Endometrium (tissue), 2 donors: ENCODE results near the gene PDE4D.
"Not testable (repeated sequence)": the region's sequence is repeated elsewhere in the genome, so short reads cannot be mapped to it uniquely, and the experiment has no call there.

Experiments
- FAIRE-seq: peaks from 2 replicates; lab custom pipeline; 2012; peaks lifted over from hg19 to GRCh38; lab: Jason Lieb, UNC
- donor health status: control.
- donor health status: control.

Gene PDE4D

DNA sequence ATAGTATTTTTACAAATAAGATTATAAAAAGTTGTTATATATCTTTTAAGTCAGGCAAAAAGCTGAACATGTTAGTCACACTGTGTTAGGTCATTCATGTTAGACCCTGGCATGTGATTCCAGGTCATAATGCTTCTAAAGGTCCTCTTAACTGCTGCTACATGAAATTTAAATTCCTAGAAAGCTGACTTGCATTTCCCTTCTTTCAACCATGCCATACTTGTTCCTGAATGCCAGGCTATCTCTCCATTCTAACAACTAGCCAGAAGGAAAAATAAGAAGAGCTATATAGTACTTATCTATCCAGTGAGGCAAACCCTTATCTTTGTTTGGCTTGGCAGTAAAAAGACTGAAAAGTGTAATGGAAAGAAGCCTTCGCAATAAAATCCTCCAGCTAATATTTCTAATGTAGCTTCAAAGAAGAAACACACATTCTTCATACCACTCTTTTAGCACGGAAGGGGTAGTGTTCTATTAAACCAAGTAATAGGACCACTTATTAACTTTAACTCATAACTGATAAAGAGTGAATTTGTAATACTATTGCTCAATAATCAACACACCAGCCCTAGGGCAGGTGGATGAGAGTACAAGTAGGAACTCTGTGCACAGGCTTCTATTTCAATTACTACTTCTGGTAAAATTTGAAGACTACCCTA is 310.2 kb downstream of the PDE4D start:
- FAIRE-seq: no peak

DNA sequence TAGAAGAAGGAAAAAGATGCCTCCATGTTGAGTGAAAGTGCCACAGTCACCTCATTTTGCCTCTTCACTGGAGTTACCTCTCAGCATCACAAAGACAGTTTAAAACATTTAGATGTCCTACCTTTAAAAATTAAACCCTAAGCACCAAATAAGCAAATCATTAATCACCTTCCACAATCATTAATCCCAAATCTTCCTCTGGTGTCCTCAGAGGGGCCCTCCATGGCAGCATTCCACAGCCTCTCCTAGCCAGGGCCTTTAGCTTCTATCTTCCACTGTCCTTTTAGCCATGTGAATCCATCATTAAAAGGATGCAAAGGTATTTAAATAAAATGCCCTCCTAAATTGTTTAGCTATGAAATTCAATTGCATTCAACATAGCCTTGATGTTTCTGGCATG is 310.8 kb downstream of the PDE4D start:
- no peak for FAIRE-seq

DNA sequence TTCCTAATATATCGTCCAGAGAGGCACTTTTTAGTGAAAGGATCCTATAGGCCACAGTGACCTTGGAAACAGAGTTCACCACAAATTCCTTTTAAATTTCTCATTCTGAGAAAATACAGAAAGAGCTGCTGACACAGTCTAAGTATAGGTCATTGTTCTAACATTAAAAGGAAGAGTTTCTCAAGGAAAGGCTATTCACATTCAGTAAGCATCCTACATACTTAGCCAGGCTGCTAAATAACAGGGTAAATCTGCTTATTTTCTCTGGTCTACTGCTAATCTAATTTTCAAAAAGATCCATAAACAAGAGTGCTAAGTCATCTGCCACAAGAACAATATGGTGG is 313.7 kb downstream of the PDE4D start:
- no peak for FAIRE-seq

DNA sequence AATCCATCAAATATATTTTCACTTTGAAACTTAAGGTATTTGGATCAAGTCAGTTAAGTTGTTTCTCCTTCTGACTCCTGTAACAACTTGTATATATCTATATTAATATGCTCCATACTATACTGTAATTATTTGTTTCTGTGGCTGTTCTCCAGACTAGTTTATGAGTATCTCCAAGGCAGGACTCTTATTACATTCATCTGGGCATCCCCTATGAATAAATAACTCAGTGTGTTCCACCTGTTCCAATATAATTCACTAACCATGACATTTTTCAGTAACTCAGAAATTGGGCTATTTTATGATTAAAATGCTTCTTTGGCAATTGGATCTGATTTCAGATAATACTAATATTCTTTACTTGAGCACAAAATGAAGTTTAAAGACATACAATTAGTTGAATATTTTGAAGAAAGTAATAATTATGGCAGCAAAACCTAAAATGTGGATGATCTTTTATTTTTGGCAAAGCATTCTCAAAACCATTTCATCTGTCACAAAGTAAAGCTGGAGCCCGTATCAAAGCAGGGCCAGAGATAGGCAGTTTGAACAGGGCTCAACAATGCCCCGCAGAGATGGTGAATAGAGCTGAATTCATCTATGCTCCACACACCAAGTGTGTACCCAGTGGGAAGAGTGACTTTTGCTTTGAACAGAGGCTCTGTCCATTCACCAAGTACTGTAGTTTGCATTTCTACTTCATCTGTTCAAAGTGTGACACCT is 314.3 kb downstream of the PDE4D start:
- FAIRE-seq: no peak

DNA sequence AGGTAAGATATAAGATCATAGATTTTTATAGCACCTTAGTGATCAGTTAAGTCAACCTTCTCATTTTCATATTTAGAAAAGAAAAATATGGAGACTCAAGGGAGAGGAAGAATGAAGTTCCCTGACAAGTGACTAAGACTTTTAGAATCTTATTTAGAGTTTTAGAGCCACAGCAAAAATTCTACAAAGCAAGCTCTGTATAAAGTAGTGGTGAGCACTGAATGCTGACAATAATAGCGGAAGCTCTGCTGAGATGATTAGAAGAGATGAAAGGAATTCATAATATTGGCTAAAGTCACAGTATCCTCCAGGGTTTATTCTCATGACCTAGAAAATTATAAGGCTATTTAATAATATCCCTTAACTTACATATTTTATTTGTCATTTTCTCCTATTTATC is 316.0 kb downstream of the PDE4D start:
- no peak for FAIRE-seq

DNA sequence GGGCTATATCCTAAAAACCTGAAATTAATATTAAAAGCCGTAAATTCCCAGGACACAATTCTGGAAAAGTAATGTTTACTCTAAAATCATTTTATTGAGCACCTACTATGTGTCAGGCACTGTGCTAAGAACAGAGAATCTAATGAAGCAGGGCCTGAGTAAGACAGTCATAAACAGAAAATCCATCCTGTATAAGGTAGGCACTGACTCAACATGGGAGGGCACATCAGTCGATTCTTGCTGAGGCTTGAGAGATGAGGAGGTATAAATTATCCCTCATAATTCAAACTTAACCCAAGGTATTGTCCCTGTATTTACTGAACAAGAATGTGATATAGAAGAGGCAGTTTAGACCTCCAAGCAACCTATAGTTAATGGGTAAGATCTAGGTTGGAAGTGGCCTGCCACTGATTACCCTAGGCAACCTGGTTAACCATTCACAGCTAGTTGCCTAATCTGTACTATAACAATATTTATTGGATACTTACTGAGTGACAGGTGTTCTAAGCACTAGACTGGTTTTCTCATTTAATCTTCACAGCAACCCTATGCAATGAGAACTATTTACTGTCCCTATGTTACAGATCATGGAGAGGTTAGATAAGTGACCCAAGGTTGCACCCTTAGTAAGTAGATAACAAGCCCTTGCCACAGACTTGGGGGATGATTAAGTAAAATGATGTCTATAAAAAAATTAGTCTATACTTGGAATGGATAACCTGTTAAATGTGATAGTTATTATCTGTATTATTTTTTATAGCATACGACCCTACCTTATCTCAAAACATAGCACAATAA is 317.7 kb downstream of the PDE4D start:
- no peak for FAIRE-seq

DNA sequence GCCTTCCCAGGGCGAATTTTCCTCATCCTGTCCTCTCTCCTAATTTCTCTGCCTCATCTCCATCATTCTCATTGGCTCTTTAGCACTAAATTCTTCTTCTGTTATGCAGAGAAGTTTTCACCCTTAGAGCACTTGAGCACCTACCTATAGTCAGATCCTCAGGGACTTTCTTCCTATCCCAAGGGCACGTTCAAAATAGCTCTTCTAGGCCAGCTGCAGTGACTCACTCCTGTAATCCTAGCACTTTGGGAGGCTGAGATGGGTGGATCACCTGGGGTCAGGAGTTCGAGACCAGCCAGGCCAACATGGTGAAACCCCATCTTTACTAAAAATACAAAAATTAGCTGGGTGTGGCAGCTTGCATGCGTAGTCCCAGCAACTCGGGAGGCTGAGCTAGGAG is 320.0 kb downstream of the PDE4D start:
- FAIRE-seq: not testable (repeated sequence)

DNA sequence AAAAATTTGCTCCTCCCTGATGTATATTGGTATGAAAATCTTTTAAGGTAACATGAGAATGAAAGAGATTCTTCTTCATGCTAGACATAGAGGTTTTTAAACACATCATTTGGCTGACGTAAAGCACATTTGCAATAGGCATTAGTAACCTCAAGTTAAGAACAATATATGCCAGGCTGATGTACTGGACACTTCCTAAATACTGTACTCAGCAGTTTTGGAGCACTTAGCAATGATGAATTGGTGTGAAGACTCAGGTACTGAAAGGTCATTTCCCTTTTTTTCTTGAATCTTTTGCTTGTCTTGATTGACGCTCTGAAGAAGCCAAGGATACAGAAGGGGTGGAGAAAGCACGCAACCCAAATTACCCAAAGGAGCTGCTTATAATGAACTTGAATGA is 322.5 kb downstream of the PDE4D start:
- no peak for FAIRE-seq

DNA sequence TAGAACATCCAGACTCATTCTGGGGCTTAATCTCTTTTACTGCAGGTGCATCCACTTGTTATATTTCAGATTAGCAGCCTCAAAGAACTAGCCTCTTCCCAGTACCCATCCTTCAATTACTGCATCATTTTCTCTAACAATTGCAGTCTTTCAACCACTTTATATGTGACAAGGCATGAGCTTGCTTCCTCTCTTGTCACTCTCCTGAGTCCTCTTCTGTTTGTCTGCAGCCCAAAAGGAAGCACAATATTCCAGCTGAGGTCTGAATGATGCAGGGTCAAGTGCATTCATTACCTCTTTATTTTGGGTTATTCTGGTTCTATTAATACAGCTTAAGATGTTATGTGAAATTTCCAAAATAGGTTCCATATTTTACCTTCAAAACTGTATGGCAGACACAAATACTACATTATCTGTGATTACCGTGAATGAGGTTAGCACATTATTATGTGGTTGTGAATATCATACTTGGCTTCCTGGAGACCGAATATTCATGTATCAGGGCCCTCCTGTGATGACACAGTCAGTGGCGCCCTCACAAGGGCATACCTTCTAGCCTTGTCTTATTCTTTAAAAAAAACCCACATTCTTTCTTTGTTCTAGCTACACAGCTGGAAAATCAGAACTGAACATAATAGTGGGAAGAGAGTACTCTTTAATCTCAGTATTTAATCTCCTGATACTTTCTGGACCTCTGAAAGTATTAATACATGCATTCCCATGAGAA is 323.8 kb downstream of the PDE4D start:
- FAIRE-seq: no peak

DNA sequence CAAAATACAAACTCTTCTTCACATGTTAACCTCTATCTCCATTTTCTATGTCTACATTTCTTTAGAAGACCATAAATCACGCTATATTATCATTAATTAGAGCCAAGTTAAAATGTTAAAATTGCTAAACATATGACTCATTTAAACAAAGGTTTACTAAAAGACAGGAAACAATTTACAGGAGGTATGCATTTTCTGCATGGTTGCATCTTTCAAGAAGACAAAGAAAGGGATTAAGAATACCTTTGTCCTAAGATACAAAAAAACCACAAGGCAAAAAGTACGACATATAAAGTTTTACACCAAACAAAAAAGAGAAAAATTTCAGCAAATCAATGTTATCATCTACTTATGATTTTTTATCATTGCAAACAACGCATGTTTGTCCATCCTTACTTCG is 324.4 kb downstream of the PDE4D start:
- FAIRE-seq: no peak

DNA sequence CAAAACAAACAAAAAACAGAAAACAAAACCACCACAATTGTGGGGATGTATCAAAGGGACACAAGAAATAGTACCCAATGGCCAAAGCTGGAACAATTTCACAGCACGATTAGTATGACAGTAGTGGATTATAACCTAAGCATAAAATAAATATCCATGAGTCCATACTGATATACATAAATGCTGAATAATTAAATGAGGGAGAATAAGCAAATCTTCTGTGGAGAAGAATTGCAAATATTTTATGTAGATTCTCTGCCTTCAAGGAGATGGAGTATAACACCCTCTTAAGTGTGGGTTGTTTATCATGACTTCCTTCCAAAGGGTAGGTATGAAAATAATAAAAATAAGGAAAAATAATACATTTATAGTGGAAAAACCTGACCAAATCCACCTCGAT is 325.4 kb downstream of the PDE4D start:
- no peak for FAIRE-seq

DNA sequence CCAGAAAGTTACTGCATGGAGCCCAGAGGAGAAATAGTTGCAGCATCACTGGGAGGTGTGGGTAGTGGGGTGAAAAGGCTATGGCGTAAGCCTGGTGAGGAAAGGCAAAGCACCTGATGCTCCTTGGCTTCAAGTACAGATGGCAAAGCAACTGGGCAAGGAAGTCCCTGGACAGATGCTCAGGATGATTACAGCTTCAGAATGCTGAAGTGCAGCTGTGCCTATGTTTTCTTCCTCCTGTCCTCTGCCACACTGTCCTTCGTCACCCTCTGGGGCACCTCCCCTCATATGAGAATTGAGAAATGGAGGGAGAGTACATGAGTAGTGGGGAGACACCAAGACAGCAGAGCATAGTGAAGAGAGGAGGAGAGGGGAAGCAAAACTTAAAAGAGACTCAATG is 328.0 kb downstream of the PDE4D start:
- no peak for FAIRE-seq

DNA sequence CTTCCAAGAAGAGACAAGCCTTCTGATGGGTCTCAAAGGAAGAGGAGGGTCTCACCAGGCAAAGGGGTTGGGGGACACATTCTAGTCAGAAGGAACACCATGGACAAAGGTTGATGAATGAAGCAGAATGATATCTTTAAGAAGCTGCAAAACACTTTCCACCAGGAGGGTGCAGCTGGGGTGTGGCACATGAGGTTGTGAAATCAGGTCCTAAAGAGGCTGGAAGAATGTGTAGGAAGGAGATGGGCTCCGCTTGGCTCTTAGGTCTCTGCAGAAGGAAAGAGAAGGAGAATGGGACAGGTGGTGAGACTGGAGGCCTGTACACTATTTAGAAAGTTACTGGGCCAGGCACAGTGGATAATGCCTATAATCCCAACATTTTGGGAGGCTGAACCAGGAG is 328.6 kb downstream of the PDE4D start:
- FAIRE-seq: no peak

DNA sequence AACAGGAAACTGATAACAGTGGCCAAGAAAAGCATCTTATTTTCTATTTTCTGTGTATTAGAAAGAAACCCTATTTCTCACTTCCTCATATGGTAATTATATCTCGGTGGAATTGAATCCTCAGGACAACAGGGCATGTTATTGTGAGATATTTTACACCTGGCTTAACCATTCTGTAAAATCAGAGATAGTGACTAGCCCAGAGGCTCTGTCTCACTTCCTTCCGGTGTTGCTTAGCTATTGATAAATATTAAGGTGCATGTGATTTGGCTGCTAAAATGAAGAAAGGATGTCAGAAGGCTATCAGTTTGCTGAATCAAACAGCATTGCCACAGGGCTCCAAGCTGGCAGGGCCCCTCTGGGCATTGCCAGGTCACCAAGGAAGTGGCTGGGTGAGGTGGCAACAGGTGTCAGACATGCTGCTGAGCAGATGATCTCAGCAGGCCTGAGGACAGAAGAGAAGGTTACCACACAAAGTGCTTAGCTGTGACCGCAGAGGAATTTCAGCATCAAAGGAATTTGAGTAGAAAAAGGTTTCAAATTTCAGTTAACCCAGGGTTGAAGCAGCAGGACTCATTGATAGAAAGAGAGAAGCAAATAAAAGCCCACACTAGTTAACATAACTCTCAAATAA is 330.7 kb downstream of the PDE4D start:
- FAIRE-seq: no peak

DNA sequence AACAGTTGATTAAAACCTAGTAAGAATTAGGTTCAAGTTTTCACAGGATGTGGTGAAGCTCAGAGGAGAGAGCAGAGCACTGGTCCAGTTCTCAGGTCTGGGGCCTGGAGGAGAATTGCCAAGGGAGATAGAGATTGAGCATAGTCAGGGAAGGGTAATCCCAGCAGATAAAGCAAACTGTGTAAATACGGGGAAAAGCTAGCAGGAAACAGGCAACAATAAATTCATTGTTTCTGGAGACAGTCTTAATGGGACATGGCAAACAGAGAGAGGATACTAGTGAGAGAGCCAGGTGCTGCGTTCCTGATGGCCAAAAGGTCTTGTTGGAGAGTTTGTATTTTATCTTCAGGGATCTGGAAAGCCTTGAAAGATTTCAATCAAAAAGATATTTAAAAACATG is 333.0 kb downstream of the PDE4D start:
- FAIRE-seq: no peak

DNA sequence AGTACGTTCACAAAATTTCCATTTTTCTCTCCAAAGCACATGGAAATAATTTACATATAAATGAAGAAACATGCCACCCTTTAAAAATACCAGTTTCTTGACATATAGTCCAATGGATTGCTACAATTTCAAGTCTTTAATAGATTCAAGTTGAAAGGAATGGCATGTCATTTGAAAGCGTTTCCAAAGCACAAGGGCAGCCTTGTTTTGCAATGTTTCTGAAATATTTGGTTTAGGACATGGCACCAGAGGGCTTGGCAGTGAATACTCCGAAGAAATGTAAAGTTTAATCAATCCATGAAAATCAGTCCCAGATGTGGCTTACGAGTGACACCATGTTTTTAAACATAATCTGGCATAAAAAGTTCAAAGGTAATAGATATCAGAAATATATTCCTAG is 333.7 kb downstream of the PDE4D start:
- FAIRE-seq: no peak

DNA sequence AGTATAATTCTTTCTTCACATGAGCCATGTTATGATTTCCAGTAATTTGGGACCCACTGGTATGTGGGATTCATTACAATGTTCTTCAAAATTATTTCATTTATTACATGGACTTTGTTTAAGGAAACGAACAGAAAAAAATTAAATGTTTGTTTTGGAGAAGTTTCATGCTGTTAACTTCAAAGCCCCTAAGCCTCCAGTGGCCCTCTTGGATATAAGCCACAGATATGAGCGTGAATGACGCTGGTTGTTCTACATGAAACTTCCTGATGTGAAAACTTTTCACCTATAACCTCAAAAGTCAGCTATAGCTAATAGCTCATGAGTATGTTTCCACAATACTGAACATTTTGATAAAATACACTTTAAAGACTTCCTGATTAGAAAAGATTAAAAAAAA is 334.2 kb downstream of the PDE4D start:
- FAIRE-seq: no peak

DNA sequence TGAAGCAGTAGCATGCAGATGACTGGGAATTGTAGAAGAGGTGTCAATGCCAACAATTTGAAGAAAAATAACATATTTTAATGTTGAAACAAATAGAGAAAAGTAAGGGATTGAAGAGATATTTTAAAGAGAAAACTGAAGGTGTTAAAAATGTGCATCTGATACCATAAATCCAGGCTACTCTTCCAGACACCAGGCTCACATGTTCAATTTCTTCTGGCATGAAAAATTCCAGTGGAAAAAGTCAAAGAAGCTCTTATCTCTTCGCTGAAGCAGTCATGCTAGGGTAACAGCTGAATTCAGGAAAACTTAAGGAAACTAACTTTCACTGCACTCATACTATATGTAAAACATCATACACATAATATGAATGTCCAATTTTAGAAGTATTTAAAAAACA is 335.0 kb downstream of the PDE4D start:
- no peak for FAIRE-seq

DNA sequence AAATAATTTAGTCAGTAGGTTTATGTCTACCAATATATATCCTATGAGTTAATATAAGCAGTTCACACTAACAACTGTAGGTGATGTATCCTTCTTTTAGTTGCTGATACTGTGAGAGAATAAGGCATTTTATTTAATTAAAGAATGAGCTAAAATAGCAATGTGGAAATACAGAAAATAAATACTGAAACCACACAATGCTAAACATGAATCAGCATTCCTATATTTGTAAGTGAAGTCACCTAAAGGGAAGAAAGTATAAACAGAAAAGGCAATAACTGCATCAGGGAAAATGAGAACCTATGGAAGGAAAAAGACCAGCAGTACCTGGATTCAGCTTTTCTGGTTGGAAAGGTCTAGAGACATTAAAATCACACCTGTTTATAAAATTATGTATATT is 336.0 kb downstream of the PDE4D start:
- no peak for FAIRE-seq

DNA sequence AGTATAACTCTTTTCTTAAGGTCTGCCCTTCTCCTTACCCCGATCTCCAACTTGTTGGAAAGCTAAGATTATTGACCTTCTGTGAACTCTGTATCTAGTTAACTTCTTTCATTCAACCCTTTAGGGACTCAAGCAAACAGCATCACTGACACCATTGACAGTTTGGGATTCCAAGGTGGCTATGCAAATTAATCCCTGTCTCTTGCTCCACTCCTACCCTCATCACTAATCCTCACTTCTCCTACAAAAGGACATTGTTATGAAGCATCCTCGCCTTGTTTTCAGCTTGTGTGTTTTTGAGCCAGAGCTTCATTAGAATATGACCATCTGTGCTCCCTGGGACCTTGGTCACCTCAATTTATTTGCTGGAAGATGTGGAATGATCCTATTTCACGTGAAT is 337.9 kb downstream of the PDE4D start:
- FAIRE-seq: no peak

DNA sequence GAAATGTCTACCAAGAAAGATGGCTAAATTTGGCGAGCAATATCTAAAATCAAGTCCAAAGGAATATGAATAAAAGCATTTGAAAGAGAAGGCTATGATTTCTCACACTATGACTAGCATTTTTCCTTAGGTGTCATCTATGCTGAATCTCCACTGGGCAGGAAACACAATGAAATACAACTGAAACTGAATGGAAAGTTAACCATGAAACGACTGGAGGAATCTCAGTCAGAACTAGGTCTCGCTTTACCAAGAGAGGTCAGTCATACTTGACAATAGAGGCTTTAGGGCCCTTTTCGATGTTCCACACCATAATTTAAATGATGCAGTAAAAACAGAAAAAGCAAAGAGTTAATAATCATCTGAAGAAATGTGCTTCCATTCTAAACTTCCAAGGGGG is 339.0 kb downstream of the PDE4D start:
- no peak for FAIRE-seq

DNA sequence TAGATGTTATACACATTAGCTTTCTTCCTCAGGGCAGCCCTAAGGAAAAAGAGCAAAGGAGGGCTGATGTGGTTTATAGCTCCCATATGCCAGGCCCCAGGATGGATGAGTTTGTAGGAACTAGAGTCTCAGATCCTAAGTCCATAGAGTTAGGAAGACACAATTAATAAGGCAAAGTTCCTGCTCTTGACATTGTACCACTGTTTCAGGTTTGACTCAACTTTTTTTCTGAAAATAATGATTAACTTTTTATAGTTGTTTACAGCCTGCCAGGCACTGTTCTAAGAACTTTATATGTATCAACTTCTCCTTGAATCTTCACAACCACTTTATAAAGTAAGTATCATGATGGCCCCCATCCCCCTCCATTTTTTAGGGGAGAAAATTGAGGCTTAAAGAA is 339.5 kb downstream of the PDE4D start:
- FAIRE-seq: no peak
